ENCODE results near the gene CCDC3. TPM values are rescaled to one million over a fixed set of nuclear protein-coding genes. Genes with fewer than 3 reads are reported as not detected.
"Not testable (repeated sequence)": the region's sequence is repeated elsewhere in the genome, so short reads cannot be mapped to it uniquely, and the experiment has no call there.

CCDC3 gene
- 10 to 100 TPM in 2 of 3 donors, 1 to 10 TPM in 1; 3.4 to 51.9 (median 21.1) TPM for polyA plus RNA-seq

- 2 to 5% (median 5%) methylated on average over 68 to 93 of the region's 93 CpGs for WGBS, 3 donors
- H3K27ac ChIP-seq (ENCODE audit: low read depth, low read length), result no peak within 1 kb of the TSS
Measured at GRCh38 chr10:13001041-13001886, at the start of gene CCDC3. Gene CCDC3, minus strand, starts transcription at chr10:13001713. Its CDS starts 143 bp downstream, at chr10:13001570.

GRCh38 chr10:13051126-13051694 lies 49.7 kb upstream of the CCDC3 start:
- no peak overlapping the region for H3K27ac ChIP-seq (ENCODE audit: low read depth, low read length)
- WGBS, 3 donors, result 49 to 71% (median 70%) methylated on average over 7 of the region's 7 CpGs

GRCh38 chr10:13049774-13050420 lies 48.4 kb upstream of the CCDC3 start:
- H3K27ac ChIP-seq (ENCODE audit: low read depth, low read length), result no peak overlapping the region
- WGBS, 3 donors, result 54 to 66% (median 57%) methylated on average over 6 of the region's 6 CpGs

GRCh38 chr10:13048762-13049161 lies 47.2 kb upstream of the CCDC3 start:
- WGBS, 3 donors, result 51 to 65% (median 53%) methylated on average over 3 of the region's 3 CpGs
- no peak overlapping the region for H3K27ac ChIP-seq (ENCODE audit: low read depth, low read length)

GRCh38 chr10:13047529-13048206 lies 46.2 kb upstream of the CCDC3 start:
- WGBS, 3 donors, result 72 to 77% (median 74%) methylated on average over 12 of the region's 12 CpGs

GRCh38 chr10:13046851-13047528 lies 45.5 kb upstream of the CCDC3 start:
- H3K27ac ChIP-seq (ENCODE audit: low read depth, low read length), result no peak overlapping the region
- WGBS, 3 donors, result 87 to 90% (median 88%) methylated on average over 6 of the region's 6 CpGs

More at GRCh38 chr10:13047529-13048206, 46.2 kb upstream of the CCDC3 start:
- no peak overlapping the region for H3K27ac ChIP-seq (ENCODE audit: low read depth, low read length)

- 81 to 89% (median 87%) methylated on average over 2 of the region's 2 CpGs for WGBS, 3 donors
- H3K27ac ChIP-seq (ENCODE audit: low read depth, low read length), result no peak overlapping the region
Measured at GRCh38 chr10:13043520-13043919, 42.0 kb upstream of the CCDC3 start.

GRCh38 chr10:13039761-13040160 lies 38.2 kb upstream of the CCDC3 start:
- 63 to 83% (median 76%) methylated on average over 6 of the region's 6 CpGs for WGBS, 3 donors
- H3K27ac ChIP-seq (ENCODE audit: low read depth, low read length), result no peak overlapping the region

DNA sequence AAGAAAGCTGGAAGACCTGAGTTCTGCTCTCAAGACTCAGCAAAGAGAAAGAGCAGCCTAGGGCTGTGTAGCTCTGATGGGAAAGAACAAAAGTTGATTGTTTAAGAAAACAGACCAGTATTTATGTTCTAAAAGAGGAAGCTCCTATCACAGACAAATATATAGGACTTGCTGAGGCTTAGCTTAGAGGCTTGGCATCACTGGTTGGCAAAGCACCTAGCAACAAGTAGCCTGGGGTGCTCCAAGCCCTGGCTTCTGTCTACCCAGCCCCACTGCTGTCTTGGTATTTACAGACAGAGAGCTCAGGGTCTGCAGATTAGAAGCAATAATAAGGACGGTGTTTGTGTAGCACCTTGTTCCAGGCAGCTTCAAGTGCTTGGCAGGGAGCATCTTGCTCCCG lies 36.9 kb upstream of the CCDC3 start:
- 61 to 80% (median 79%) methylated on average over 2 of the region's 2 CpGs for WGBS, 3 donors
- H3K27ac ChIP-seq (ENCODE audit: low read depth, low read length), result no peak overlapping the region

- H3K27ac ChIP-seq (ENCODE audit: low read depth, low read length), result no peak overlapping the region
- 91 to 96% (median 94%) methylated on average over 2 of the region's 2 CpGs for whole genome bisulfite sequencing, 3 donors
Measured at GRCh38 chr10:13037832-13038231, 36.3 kb upstream of the CCDC3 start.

- 82 to 91% (median 86%) methylated on average over 4 of the region's 4 CpGs for WGBS, 3 donors
- no peak overlapping the region for H3K27ac ChIP-seq (ENCODE audit: low read depth, low read length)
Measured at GRCh38 chr10:13036841-13037240, 35.3 kb upstream of the CCDC3 start.

- WGBS, 3 donors, result 77 to 84% (median 81%) methylated on average over 9 of the region's 9 CpGs
Measured at GRCh38 chr10:13035731-13036130, 34.2 kb upstream of the CCDC3 start.

GRCh38 chr10:13026873-13027272 lies 25.4 kb upstream of the CCDC3 start:
- 49 to 67% (median 55%) methylated on average over 5 of the region's 5 CpGs for WGBS, 3 donors
- H3K27ac ChIP-seq (ENCODE audit: low read depth, low read length), result no peak overlapping the region

More at GRCh38 chr10:13035731-13036130, 34.2 kb upstream of the CCDC3 start:
- H3K27ac ChIP-seq (ENCODE audit: low read depth, low read length), result not testable (repeated sequence)

DNA sequence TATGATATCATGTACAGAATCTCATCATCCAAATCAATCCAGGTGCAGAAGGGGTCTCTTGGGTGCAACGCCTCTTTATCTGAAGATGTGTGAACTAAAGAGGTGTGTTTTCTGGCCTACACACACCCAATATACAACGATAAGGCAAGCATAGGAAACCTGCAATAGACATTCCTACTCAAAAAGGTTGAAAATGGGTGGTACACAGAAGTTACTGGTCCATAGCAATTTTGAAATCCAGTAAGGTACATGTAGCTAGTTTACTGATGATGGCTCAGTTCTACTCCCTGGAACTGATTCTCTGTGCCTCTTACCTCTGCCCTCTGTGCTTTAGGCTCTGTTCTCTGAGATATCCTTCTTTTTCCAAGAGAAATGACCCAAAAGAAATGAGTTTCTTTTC lies 22.2 kb upstream of the CCDC3 start:
- H3K27ac ChIP-seq (ENCODE audit: low read depth, low read length), result no peak overlapping the region
- WGBS, 3 donors, result 60 to 79% (median 79%) methylated on average over 2 of the region's 2 CpGs

DNA sequence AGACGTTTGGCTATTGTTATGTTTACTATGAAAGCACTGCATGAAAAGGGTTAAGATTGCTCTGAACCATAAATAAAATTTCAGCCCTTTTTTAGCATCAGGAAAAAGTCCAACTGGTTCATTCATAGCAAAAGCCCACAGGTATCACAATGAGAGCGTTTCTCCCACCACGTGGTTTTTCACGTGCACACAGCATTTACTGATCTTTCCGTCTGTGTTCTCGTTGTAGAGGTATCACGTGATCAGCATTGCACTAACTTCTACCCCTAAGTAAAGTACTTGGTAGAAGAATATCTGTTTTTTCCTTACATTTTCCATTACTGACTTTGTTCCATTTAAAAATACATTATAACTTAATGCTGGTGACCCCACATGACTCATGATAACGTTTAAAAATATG lies 17.8 kb upstream of the CCDC3 start:
- WGBS, 3 donors, result 70 to 75% (median 75%) methylated on average over 8 of the region's 8 CpGs
- H3K27ac ChIP-seq (ENCODE audit: low read depth, low read length), result no peak overlapping the region

DNA sequence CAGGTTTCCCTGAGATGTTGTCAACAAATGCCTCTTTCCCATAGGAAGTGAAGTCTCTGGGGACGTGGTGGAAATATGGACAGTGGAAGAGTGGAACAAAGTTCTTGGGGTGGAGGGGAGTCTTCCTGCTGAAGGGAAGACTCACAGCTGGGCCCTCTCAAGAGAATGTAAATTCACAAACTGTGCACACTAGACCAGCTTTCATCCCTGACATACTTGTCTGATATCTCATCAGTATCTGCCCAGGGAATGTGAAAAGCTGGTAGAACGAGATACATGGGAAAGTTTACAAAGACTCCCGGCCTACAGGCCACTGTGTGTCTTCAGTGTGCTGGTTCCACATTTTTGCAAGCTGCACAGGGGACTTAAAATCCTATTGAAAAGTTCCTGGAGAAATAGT lies 16.7 kb upstream of the CCDC3 start:
- H3K27ac ChIP-seq (ENCODE audit: low read depth, low read length), result no peak overlapping the region
- 54 to 75% (median 69%) methylated on average over 3 of the region's 3 CpGs for WGBS, 3 donors

DNA sequence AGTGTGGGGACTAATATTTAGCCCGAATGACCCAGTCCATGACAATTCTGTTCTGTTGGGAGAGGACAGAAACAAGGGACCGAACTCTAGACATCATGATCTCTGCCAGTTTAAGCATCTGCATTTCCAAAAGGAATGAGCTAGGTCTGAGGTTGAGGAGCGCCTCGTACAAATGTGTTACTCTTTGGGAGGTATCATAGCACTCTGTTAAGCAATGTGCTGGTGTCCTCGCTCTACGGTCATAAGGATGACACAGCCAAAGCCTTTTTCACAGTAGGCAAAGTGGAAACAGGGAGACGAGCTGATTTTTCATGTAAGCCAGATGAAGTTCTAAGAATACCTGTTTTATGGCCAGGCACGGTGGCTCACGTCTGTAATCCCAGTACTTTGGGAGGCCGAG lies 15.4 kb upstream of the CCDC3 start:
- WGBS, 3 donors, result 89 to 93% (median 90%) methylated on average over 10 of the region's 10 CpGs

GRCh38 chr10:13016426-13016825 lies 14.9 kb upstream of the CCDC3 start:
- WGBS, 3 donors, result 23 to 34% (median 33%) methylated on average over 5 of the region's 5 CpGs
- H3K27ac ChIP-seq (ENCODE audit: low read depth, low read length), result no peak overlapping the region

More for the DNA sequence above, 15.4 kb upstream of the CCDC3 start:
- H3K27ac ChIP-seq (ENCODE audit: low read depth, low read length), result no peak overlapping the region
